MM.1S (cell line): ENCODE measurements around the gene KCNG3.

Experiments used
- DNase-seq: peaks from one replicate; pipeline ENCODE4 v3.0.0-alpha.2; 2015
- H2AFZ ChIP-seq: fragments of 300-600 bp; sonication (generic); 2 replicates; pipeline ENCODE4 v1.6.0; 2016; ENCODE audit warnings: antibody characterized with exemption, low read length
- H3F3A ChIP-seq: fragments of 300-600 bp; sonication (generic); 2 replicates; pipeline ENCODE4 v1.6.1; 2016; ENCODE audit warnings: mild to moderate bottlenecking, antibody characterized with exemption, low read length, moderate library complexity, mixed read lengths; ENCODE audit not compliant: insufficient read depth
- H3K27ac ChIP-seq: fragments of 300-600 bp; sonication (generic); 2 replicates; pipeline ENCODE4 v1.5.1; 2016; ENCODE audit warnings: mild to moderate bottlenecking, low read length
- H3K27me3 ChIP-seq: fragments of 300-600 bp; sonication (generic); replicated peaks from 2 replicates; pipeline ENCODE4 v1.6.0; 2016; ENCODE audit warnings: low read length; ENCODE audit not compliant: insufficient read depth
- H3K36me3 ChIP-seq: fragments of 300-600 bp; sonication (generic); replicated peaks from 2 replicates; pipeline ENCODE4 v1.6.1; 2016; ENCODE audit warnings: mild to moderate bottlenecking, low read length, mixed read lengths; ENCODE audit not compliant: insufficient read depth
- H3K4me1 ChIP-seq: fragments of 300-600 bp; sonication (generic); 2 replicates; pipeline ENCODE4 v1.6.1; 2016; ENCODE audit warnings: low read length, mixed read lengths
- H3K4me2 ChIP-seq: fragments of 300-600 bp; sonication (generic); 2 replicates; pipeline ENCODE4 v1.6.0; 2016; ENCODE audit warnings: low read depth, low read length
- H3K4me3 ChIP-seq: fragments of 300-600 bp; sonication (generic); 2 replicates; pipeline ENCODE4 v1.5.1; 2016; ENCODE audit warnings: low read length, mixed read lengths
- H3K79me2 ChIP-seq: fragments of 300-600 bp; sonication (generic); 2 replicates; pipeline ENCODE4 v1.6.1; 2016; ENCODE audit warnings: mixed run types, low read length, mixed read lengths
- H3K9ac ChIP-seq: fragments of 300-600 bp; sonication (generic); 2 replicates; pipeline ENCODE4 v1.6.1; 2016; ENCODE audit warnings: low read length, mixed read lengths
- H3K9me2 ChIP-seq: fragments of 300-600 bp; sonication (generic); replicated peaks from 2 replicates; pipeline ENCODE4 v1.6.1; 2016; ENCODE audit warnings: mild to moderate bottlenecking, low read length, mixed read lengths; ENCODE audit not compliant: insufficient read depth
- H3K9me3 ChIP-seq: fragments of 300-600 bp; sonication (generic); replicated peaks from 2 replicates; pipeline ENCODE4 v1.6.1; 2016; ENCODE audit warnings: mild to moderate bottlenecking, low read length, mixed read lengths; ENCODE audit not compliant: insufficient read depth
- H4K20me1 ChIP-seq: fragments of 300-600 bp; sonication (generic); 2 replicates; pipeline ENCODE4 v1.6.1; 2016; ENCODE audit warnings: mild to moderate bottlenecking, low read length, moderate library complexity, mixed read lengths; ENCODE audit not compliant: insufficient read depth
- EZH2 ChIP-seq: fragments of 300-600 bp; sonication (generic); optimal IDR thresholded peaks from 2 replicates; pipeline ENCODE3; 2017; ENCODE audit warnings: low read depth, mild to moderate bottlenecking, antibody characterized with exemption, low read length, mixed read lengths
- EZH2phosphoT487 ChIP-seq: fragments of 300-600 bp; sonication (generic); IDR thresholded peaks from 2 replicates; pipeline ENCODE4 v1.6.1; 2018; ENCODE audit warnings: antibody characterized with exemption, low read length
- TF ChIP-seq, protein P1 (sequence below): fragments of 300-600 bp; sonication (generic); IDR thresholded peaks from 2 replicates; pipeline ENCODE4 v1.5.1; 2016; ENCODE audit warnings: antibody characterized with exemption, low read length, mixed read lengths

The KCNG3 gene

DNA sequence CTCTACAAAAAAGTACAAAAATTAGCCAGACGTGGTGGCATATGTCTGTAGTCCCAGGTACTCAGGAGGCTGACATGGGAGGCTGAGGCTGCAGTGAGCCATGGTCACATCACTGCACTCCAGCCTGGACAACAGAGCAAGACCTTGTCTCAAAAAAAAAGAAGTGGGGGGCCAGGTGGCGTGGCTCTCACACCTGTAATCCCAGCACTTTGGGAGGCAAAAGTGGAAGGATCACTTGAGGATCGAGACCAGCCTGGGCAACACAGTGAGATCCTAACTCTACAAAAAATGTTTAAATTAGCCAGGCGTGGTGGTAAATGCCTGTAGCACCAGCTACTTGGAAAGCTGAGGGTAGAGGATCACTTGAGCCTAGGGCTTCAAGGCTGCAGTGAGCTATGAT is 23.1 kb downstream of the KCNG3 start:
- Histone ChIP-seq H4K20me1 (no peaks in the 10 kb centered on the region), H3K79me2 (no peaks in the 10 kb centered on the region), H3F3A (no peaks in the 10 kb centered on the region), H3K4me3 (no peak overlapping the region), H3K9ac (no peak overlapping the region), H3K4me2 (no peak overlapping the region), H3K27me3 (no peaks in the 10 kb centered on the region), H3K9me2 (no peaks in the 10 kb centered on the region), H3K4me1 (no peaks in the 10 kb centered on the region), H3K9me3 (no peaks in the 10 kb centered on the region), H3K36me3 (no peaks in the 10 kb centered on the region), H3K27ac (no peak overlapping the region), H2AFZ (no peak overlapping the region)
- TF ChIP-seq EZH2 (no peak), EZH2phosphoT487 (no peak)
- TF ChIP-seq, protein P1, sequence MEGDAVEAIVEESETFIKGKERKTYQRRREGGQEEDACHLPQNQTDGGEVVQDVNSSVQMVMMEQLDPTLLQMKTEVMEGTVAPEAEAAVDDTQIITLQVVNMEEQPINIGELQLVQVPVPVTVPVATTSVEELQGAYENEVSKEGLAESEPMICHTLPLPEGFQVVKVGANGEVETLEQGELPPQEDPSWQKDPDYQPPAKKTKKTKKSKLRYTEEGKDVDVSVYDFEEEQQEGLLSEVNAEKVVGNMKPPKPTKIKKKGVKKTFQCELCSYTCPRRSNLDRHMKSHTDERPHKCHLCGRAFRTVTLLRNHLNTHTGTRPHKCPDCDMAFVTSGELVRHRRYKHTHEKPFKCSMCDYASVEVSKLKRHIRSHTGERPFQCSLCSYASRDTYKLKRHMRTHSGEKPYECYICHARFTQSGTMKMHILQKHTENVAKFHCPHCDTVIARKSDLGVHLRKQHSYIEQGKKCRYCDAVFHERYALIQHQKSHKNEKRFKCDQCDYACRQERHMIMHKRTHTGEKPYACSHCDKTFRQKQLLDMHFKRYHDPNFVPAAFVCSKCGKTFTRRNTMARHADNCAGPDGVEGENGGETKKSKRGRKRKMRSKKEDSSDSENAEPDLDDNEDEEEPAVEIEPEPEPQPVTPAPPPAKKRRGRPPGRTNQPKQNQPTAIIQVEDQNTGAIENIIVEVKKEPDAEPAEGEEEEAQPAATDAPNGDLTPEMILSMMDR: no peak
- DNase-seq: no peak

DNA sequence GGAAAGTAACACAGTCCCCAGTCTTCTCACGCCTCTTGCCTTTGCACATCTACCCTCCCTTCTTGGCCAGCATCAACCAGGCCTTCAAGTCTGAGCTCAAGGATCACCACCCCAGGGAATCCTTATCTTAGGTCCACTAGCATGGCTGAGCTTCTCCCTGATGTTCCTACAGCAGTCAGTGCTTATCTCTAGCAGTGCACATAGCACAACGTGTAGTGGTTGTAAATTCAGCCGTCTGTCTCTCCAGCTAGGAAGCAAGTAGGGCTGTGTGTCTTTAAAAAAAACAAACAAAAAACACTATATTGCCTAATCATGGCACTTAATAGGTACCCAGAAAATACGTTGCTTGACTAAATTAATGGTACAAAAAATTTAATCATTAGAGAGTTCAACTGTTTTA is 29.2 kb downstream of the KCNG3 start:
- H3K27me3 ChIP-seq: no peaks in the 10 kb centered on the region
- no peak overlapping the region for H3K9ac ChIP-seq
- H3K9me2 ChIP-seq: no peaks in the 10 kb centered on the region
- H3K27ac ChIP-seq: no peak overlapping the region
- no peak overlapping the region for H3K4me2 ChIP-seq
- H3K9me3 ChIP-seq: no peaks in the 10 kb centered on the region
- H3K4me1 ChIP-seq: no peaks in the 10 kb centered on the region
- DNase-seq: no peak
- H3K4me3 ChIP-seq: no peak overlapping the region
- no peak for TF ChIP-seq EZH2phosphoT487
- TF ChIP-seq, protein P1: no peak
- no peak for TF ChIP-seq EZH2
- no peak overlapping the region for H2AFZ ChIP-seq
- H4K20me1 ChIP-seq: no peaks in the 10 kb centered on the region
- no peaks in the 10 kb centered on the region for H3F3A ChIP-seq
- H3K79me2 ChIP-seq: no peaks in the 10 kb centered on the region
- H3K36me3 ChIP-seq: no peaks in the 10 kb centered on the region

DNA sequence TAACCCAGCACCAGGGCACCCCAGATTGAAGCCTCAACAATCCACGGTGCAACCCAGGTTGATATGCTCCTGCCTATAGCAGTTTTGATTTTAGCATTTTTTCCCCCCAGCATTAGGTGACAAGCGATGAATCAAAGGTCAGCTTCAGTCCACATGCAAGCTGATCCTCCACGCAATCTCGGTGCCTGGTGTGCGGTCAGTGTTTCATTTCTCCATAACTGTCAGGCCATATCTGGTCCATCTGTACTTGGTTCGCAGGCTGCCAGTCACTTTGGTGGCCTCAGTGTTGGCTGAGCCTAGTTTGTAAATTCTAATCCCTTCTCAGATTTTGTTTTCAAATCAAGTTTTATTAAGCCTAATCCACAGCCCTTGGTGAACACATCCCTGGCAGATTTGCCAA is 30.2 kb downstream of the KCNG3 start:
- H3K4me1 ChIP-seq: no peaks in the 10 kb centered on the region
- no peak overlapping the region for H3K4me3 ChIP-seq
- TF ChIP-seq, protein P1: no peak
- no peak for TF ChIP-seq EZH2
- TF ChIP-seq EZH2phosphoT487: no peak
- H3F3A ChIP-seq: no peaks in the 10 kb centered on the region
- no peak overlapping the region for H3K9ac ChIP-seq
- H3K9me2 ChIP-seq: no peaks in the 10 kb centered on the region
- no peak for DNase-seq
- H3K4me2 ChIP-seq: no peak overlapping the region
- H3K79me2 ChIP-seq: no peaks in the 10 kb centered on the region
- no peaks in the 10 kb centered on the region for H4K20me1 ChIP-seq
- no peaks in the 10 kb centered on the region for H3K9me3 ChIP-seq
- no peak overlapping the region for H3K27ac ChIP-seq
- H3K27me3 ChIP-seq: no peaks in the 10 kb centered on the region
- H3K36me3 ChIP-seq: no peaks in the 10 kb centered on the region
- no peak overlapping the region for H2AFZ ChIP-seq

DNA sequence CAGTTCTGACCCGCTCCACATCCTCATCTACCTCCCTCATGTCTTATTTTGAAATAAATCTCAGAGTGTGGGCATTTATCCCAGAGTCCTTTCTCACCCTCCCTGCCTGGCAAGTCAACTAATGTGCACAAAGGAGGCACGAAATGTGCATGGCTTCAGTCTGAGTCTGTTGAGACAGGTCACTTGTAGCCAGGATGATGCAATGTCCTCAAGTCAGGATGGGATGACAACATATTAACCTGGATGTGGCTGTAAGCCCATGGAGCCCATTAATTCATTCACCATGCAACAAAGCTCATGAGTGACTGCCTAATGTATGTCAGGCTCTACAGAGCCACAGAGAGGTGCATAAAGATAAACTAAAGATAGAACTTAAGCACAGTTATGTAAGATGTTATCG is 34.5 kb downstream of the KCNG3 start:
- Histone ChIP-seq H2AFZ (no peak overlapping the region), H3K4me2 (no peak overlapping the region), H3K4me3 (no peak overlapping the region), H3K9me3 (no peaks in the 10 kb centered on the region), H3K27ac (no peak overlapping the region), H3K9me2 (no peaks in the 10 kb centered on the region), H3K79me2 (no peaks in the 10 kb centered on the region), H3K27me3 (no peaks in the 10 kb centered on the region), H3K9ac (no peak overlapping the region), H4K20me1 (no peaks in the 10 kb centered on the region), H3K4me1 (no peaks in the 10 kb centered on the region), H3K36me3 (no peaks in the 10 kb centered on the region), H3F3A (no peaks in the 10 kb centered on the region)
- no peak for DNase-seq
- TF ChIP-seq, protein P1: no peak
- TF ChIP-seq EZH2 (no peak), EZH2phosphoT487 (no peak)
